ENCODE results near the gene RASL12. TPM values are rescaled to one million over a fixed set of nuclear protein-coding genes. Genes with fewer than 3 reads are reported as not detected.
A peak's percentile ranks its signal among the peaks of the same experiment; 100 is the strongest.

Gene RASL12
- polyA plus RNA-seq, 3 donors = not detected

GRCh38 chr15:65092911-65093792 lies 25.4 kb upstream of the RASL12 start:
- Histone ChIP-seq H3K27ac (ENCODE audit: low read depth in 1 of 2, low read length in 2 of 2) (no peak overlapping the region), H4K20me1 (ENCODE audit: insufficient read depth, low read length) (no peaks in the 10 kb centered on the region), H2AFZ (ENCODE audit: insufficient read depth, low read depth, low read length, poor library complexity, severe bottlenecking) (no peak overlapping the region), H3K79me2 (ENCODE audit: insufficient read depth, low read length) (no peaks in the 10 kb centered on the region), H3K27me3 (ENCODE audit: control insufficient read depth in 2 of 2, insufficient read depth in 2 of 2, low read length in 2 of 2) (no peaks in the 10 kb centered on the region), H3K4me3 (replicated peaks in 1 of 3; ENCODE audit: low read depth in 2 of 3, low read length in 3 of 3) (no peak overlapping the region), H3K9me3 (replicated peaks in 1 of 2; ENCODE audit: control insufficient read depth in 1 of 2, insufficient read depth in 1 of 2, low read length in 2 of 2) (no peaks in the 10 kb centered on the region), H3K4me1 (ENCODE audit: control insufficient read depth in 1 of 2, insufficient read depth in 2 of 2, low read length in 2 of 2) (no peaks in the 10 kb centered on the region), H3K4me2 (replicated peaks; ENCODE audit: extremely low read depth, low read length, poor library complexity, severe bottlenecking) (no peak overlapping the region), H3K9ac (ENCODE audit: insufficient read depth, low read length, poor library complexity, severe bottlenecking) (no peak overlapping the region), H3K36me3 (replicated peaks in 1 of 2; ENCODE audit: control insufficient read depth in 1 of 2, insufficient read depth in 2 of 2, low read length in 2 of 2) (peaks cover 10 to 17% of the 10 kb centered on the region in 2 donors)
- Mint-ChIP-seq H3K9me3 (no peaks in the 10 kb centered on the region), H3K4me3 (no peak overlapping the region), H3K27me3 (ENCODE audit: low read depth in 3 of 3) (peaks cover 0 to 2% (median 2%) of the 10 kb centered on the region in 3 donors), H3K36me3 (peaks cover 12 to 18% of the 10 kb centered on the region in 2 donors), H3K27ac (no peak overlapping the region), H3K4me1 (no peaks in the 10 kb centered on the region)
- WGBS (ENCODE audit: insufficient coverage) = 94% methylated on average over 10 of the region's 17 CpGs
- TF ChIP-seq, protein P1, sequence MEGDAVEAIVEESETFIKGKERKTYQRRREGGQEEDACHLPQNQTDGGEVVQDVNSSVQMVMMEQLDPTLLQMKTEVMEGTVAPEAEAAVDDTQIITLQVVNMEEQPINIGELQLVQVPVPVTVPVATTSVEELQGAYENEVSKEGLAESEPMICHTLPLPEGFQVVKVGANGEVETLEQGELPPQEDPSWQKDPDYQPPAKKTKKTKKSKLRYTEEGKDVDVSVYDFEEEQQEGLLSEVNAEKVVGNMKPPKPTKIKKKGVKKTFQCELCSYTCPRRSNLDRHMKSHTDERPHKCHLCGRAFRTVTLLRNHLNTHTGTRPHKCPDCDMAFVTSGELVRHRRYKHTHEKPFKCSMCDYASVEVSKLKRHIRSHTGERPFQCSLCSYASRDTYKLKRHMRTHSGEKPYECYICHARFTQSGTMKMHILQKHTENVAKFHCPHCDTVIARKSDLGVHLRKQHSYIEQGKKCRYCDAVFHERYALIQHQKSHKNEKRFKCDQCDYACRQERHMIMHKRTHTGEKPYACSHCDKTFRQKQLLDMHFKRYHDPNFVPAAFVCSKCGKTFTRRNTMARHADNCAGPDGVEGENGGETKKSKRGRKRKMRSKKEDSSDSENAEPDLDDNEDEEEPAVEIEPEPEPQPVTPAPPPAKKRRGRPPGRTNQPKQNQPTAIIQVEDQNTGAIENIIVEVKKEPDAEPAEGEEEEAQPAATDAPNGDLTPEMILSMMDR (IDR thresholded peaks at IDR 0.05) = no peak
- intact Hi-C loops (cut with micrococcal nuclease) = no loop called here
- DNase-seq = no peak

DNA sequence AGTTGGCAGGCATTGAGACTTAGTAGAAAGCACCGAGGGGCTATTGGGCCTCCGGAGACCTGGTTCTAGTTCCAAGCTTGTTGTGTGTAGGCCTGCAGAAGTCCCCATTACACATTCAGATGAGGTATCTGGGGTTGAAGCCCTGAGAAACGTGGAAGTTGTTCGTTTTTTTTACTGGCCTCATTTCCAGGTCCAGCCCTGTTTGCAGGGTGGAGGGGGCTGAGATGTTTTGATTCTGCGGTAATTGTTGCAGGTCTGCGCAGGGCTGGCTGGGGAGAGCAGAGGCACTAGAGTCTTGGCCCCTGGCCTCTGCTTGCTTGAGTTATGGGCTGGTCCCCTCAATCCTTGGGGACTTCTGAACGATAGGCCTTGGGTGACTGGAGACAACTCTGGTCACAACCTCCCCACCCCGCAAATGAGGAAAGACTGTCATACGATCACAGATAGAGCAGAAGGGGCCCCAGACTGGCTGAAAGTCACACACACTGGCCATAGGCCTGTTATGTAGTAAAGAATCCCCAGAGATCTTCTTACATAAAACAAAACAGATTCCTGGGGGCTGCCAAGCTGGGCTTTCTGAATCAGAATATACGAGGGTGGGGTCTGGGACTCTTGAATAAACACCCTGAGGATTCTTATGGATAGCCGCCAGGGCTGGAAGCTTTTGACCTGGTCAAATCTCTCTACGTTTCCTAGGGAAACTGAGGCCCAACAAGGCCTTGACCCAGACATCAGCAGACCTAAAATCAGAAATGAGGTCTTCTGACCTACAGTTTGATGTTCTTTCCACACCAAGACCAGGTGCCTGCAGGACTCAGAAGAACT lies 24.4 kb upstream of the RASL12 start:
- no peak for DNase-seq
- no peaks in the 10 kb centered on the region for H3K4me1 Mint-ChIP-seq
- Histone ChIP-seq H4K20me1 (ENCODE audit: insufficient read depth, low read length) (no peaks in the 10 kb centered on the region), H3K36me3 (replicated peaks in 1 of 2; ENCODE audit: control insufficient read depth in 1 of 2, insufficient read depth in 2 of 2, low read length in 2 of 2) (peaks cover 3 to 7% of the 10 kb centered on the region in 2 donors), H3K4me2 (replicated peaks; ENCODE audit: extremely low read depth, low read length, poor library complexity, severe bottlenecking) (no peak overlapping the region), H3K9me3 (replicated peaks in 1 of 2; ENCODE audit: control insufficient read depth in 1 of 2, insufficient read depth in 1 of 2, low read length in 2 of 2) (no peaks in the 10 kb centered on the region), H3K9ac (ENCODE audit: insufficient read depth, low read length, poor library complexity, severe bottlenecking) (no peak overlapping the region), H2AFZ (ENCODE audit: insufficient read depth, low read depth, low read length, poor library complexity, severe bottlenecking) (no peak overlapping the region), H3K4me3 (replicated peaks in 1 of 3; ENCODE audit: low read depth in 2 of 3, low read length in 3 of 3) (no peak overlapping the region), H3K27me3 (ENCODE audit: control insufficient read depth in 2 of 2, insufficient read depth in 2 of 2, low read length in 2 of 2) (no peaks in the 10 kb centered on the region), H3K27ac (ENCODE audit: low read depth in 1 of 2, low read length in 2 of 2) (no peak overlapping the region), H3K4me1 (ENCODE audit: control insufficient read depth in 1 of 2, insufficient read depth in 2 of 2, low read length in 2 of 2) (no peaks in the 10 kb centered on the region), H3K79me2 (ENCODE audit: insufficient read depth, low read length) (no peaks in the 10 kb centered on the region)
- H3K27ac Mint-ChIP-seq = peak overlapping the region in 1 of 7 donors; percentile 36
- H3K4me3 Mint-ChIP-seq = no peak overlapping the region
- H3K9me3 Mint-ChIP-seq = no peaks in the 10 kb centered on the region
- H3K27me3 Mint-ChIP-seq (ENCODE audit: low read depth in 3 of 3) = peaks cover 1 to 2% (median 2%) of the 10 kb centered on the region in 3 donors
- WGBS (ENCODE audit: insufficient coverage) = 97% methylated on average over 4 of the region's 12 CpGs
- peaks cover 2 to 8% of the 10 kb centered on the region in 2 donors for H3K36me3 Mint-ChIP-seq
- TF ChIP-seq, protein P1 (IDR thresholded peaks at IDR 0.05) = no peak
- intact Hi-C loops (cut with micrococcal nuclease) = no loop called here

All from CD14-positive monocyte (primary cell).